LHCN-M2 (cell line): ENCODE data around the gene FRMD4A. TPM values are rescaled to one million over a fixed set of nuclear protein-coding genes. Genes with fewer than 3 reads are reported as not detected.
"Not testable (repeated sequence)": the region's sequence is repeated elsewhere in the genome, so short reads cannot be mapped to it uniquely, and the experiment has no call there.

Experiments used
- DNase-seq: peaks from one replicate; pipeline ENCODE4 v3.0.0-alpha.2; 2012; ENCODE audit warnings: low read depth
- total RNA-seq: library from RNA; depleted of rRNA; stranded (reverse); fragments of >200 nt; gene quantifications from 2 replicates; pipeline ENCODE4 v1.2.3, GENCODE V29; 2014

FRMD4A gene
- total RNA-seq, 1 experiment from 2014 or later, result 34.8 TPM

DNA sequence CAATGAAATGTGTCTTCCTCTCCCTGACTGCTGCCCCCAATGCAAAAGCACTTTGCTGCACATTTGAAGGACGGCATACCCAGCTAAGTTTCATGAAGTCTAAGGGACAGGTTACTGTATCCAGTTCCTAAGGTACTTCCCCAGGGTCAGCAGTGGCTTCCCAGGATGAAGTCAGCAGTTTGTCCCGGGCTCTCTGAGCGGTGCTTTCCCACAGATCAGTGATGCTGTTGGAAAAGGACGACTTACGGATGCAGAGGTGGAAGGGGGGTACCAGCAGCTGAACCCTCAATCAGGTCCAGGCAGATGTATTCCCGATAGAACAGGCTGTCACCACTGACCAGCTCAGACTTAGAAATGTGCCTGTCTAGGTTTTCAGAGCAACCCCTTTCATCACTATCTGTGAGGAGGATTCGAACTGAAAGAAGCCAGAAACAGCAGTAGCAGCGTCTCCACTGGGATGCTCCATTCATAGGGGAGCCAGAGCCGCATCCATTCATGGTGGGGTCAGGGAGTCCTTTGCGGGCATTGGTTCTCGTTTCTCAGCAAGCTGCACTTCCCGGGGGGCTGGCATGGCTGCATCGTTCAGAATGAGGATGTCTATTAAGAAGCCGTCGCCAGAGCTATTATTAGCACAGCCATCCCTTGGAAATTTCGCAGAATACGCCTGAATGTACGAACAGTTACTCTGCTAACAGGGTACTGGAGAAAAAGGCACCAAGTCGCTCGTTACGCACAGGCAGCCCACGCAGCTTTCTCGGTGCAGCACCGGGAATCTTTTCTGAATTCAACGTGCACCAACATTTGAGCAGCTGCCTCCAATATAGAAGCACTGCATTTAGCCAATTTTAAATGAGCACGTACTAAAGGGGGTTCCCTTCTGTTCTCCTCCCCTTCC, 440.2 kb downstream of the FRMD4A start:
- DNase-seq, result peak; percentile 59

DNA sequence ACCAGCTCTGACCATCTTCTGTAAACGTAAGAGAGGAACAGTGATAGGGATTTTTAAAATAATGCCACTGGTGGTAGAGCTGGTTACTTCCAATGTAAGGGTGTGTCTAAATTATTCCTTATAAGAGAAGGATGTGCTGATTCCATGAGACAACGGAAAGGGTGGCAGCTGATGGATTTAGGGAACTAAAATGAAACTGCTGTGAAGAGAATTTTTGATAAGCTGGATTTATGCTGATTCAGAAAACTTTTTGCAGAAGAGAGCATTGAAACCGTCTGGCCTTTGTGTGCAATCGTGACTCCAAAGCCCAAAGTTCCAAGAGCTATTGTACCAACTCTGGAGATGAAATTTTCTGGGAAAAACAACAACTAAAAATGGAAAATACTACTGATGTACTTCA, 443.0 kb downstream of the FRMD4A start:
- DNase-seq, result no peak

DNA sequence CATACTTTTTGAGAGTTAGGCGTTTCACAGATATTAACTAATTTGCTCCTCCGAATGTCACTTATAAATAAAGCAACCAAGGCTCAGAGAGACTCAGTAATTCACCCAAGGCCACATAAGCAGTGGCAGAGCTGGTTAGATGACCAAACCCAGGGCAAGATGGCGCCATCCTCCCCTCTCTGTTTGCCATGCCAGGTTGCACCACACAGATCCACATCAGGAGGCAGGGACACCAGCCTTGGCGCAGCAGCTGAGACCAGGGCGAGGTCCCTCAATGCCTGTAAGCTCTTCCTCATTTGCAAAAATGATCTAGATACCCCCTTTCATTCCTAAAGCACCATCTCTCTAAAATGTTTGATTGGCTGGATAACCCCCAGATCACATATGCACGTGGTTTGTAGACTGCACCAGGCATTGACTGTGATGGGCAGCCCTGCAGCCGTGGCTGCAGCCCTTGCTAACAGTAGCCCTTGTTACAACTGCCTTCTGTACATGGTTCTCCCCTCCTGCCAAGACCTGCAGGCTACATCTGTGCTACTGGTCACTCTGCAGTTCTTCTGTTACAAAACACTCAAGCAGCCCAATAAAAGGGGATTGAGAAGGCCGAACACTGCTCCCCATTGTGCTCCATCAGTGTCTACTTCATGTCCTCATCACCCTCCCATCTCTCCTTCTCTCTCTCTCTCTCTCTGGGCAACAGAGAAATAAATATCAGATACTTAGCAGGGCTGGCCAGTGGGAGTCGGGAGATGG, 445.3 kb downstream of the FRMD4A start:
- DNase-seq, result no peak

DNA sequence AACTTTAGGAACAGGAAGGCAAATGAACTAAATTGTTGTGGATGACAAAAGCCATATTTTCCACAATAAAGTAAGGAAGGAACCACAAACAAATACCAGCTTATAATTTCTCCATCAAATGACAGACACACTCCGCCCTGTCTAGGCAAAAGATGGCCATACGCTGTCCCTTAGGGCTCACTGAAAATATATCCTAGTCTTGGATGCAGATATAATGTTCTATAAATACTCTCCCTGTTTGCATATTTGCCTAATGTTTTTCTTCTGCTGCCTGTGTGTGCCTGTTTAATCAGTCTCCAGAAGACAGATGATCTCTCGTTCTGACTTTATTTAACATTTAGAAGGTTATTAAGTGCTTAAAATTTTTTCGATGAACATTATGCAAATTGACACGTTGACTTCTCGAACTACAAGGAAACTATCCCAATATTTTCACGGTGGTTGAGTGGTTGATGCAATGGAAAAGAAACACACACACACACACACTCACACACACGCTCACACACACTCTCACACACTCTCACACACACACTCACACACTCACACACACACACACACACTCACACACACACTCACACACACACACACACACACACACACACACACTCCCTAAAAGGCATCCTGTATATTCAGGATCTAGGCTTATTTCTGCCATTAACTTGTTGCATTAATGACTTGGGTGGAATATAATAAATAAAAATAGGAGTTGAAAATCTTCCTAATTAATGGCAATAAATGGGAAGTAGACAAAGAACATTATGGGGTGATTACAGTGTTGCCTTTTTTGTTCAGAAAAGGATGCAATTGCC, 446.9 kb downstream of the FRMD4A start:
- DNase-seq, result no peak

DNA sequence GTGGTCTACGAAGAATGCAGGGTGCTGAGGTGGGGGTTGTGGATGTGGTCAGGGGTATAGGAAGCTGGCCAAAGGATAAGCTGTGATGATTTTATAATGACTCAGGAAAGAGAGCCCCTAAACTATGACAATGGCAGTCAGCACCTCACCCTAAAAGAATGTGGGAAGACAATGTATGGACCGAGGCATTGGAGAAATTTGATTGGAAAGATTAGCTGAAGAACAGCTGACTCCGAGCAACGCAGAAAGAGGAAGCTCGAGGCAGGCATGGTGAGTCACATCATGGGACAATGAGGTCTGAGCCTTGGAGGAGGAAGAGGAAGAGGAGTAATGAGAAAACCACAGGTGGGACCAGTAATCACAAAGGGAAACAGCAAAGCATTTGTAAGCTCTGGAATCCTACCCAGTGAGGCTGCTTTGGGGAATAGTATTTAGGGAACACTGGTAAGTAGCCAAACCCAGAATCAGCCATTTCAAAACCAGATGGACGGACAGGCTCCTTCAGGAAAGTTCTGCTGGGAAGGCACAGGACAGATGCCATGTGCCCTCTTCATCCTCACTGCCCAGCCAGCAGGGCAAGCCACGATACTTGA, 448.5 kb downstream of the FRMD4A start:
- DNase-seq, result peak; percentile 100

DNA sequence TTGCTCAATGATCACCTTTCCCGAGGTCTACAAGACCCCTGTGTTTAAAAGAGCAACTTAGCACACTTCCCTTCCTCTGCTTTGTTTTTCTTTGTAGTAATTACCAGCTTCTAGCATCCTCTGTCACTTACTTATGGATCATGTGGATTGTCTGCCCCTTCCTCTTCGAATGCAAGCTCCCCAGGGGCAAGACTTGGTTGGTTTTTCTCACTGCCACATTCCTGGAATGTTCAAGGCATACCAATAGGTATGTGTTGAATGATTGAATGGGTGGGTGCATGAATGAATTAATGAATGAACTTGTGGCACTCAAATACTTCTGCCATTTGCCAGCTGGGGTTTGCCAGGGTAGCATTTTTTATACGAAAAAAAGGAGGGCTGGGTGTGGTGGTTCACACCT, 450.0 kb downstream of the FRMD4A start:
- no peak for DNase-seq

- DNase-seq, result no peak
Measured at GRCh38 chr10:13877154-13877909, 453.4 kb downstream of the FRMD4A start.

- no peak for DNase-seq
Measured at GRCh38 chr10:13873196-13873595, 457.5 kb downstream of the FRMD4A start.

DNA sequence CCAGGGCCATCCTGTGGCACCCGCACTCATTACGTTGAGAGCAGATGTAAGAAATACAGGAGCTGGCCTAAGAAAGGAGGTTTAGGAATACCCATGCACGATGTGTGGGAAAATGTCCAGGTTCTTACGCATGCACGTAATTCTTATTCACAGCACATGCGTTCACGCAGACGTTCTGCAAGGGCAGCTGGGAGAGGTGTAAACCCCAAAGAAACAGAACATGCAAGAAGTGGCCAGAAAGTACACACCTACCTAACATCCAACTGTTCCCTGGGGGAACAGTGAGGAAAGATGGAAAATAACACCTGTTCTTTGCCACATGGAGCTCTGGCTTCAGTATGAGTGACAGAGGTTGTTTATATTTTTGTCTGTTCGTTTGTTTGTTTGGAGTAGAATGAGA, 458.3 kb downstream of the FRMD4A start:
- DNase-seq, result peak; percentile 86

GRCh38 chr10:13871776-13872175, 458.9 kb downstream of the FRMD4A start:
- no peak for DNase-seq

DNA sequence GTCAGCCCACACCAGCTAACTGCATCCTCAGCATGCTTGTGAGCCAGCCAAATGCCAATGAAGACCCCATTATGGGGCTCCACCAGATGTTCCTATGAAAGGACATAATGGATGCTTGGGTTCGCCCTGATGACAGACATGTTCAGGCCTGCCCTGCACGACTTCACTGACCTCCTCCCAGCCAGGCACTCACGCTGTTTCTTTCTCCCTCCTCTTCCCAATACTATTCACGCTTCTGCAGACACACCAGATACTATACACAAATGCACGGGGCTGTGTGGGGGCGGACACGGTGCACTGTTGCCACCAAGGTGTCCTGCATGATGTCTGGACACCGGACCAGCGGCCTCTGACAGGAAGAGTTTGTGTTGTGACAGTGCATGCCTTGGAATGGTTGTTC, 459.7 kb downstream of the FRMD4A start:
- DNase-seq, result no peak

DNA sequence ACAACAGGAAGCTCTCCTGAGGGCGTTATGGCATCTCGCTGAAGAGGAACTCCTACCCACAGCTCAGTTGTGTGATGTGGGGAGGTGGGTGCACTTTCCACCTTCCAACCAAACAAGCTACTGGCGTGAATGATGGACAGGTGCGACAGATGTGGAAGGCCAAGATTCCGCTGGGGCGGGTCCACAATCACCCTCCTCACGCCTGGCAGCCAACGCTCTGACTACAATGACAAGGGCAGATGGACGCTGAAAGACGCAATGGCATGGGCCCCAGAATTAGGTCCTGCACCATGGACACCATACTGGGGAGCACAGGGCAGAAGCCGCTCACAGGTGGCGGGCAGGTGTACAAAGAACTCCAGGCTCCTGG, 461.4 kb downstream of the FRMD4A start:
- DNase-seq, result no peak

DNA sequence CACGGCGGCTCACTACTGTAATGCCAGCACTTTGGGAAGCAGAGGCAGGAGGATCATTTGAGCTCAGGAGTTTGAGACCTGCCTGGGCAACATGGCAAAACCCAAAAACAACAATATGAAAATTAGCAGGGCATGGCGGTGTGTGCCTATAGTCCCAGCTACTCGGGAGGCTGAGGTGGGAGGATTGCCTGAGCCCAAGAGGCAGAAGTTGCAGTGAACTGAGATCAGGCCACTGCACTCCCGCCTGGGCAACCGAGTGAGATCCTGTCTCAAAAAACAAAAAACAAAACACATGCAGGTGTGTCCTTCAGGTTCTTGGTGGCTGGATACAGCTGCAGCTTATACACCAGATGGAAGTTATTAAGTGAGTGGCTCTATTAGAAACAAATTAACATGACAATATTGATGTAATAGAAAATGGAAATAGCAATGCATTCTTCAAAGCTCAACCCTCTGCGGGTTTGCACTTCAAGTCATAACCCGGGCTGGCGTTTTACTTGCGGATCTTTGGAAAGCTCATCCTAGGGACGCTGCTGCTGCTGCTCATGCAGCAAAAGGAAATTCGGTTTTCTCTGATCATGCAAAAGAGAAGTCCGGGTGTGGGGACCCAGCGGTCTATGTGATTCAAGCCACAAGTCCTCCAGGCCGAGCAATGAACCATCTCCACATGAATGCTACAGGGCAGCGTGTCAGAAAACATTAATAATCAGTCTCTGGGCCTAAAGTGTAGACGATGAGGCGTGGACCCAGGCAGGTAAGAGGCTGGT, 462.0 kb downstream of the FRMD4A start:
- no peak for DNase-seq

- no peak for DNase-seq
Measured at GRCh38 chr10:13867822-13868221, 462.9 kb downstream of the FRMD4A start.

DNA sequence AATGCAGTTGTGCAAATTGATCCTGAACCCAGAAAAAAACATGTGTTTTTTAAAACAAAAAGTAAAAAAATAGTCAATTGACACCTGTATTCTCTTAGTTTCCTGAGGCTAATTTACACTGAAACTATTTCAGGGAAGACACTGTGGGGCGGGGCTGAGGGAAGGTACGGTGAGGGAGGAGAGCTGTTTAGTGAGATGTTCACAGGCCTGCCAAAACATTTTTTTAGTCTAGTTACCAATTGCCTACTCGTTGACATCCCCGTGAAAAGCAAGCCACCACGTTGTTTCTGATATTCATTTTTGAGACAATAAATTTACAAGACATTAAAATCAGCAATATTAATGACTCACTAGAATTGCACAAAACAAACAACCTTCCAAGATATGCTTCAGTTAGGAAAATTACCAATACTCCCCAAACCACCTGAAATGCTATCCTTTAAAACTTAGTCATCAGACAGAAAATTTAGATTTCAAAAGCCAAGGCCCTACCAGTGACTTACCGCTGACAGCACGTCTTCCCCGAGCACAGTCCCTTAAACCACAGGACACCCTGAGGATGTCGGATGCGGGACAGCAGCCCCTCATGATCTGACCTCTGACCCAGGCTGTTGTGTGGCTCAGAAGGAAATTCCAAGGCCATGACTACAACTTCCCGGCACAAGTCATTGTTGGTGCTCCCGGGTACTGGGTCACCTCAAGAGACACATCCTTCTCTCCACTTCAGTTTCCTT, 464.8 kb downstream of the FRMD4A start:
- DNase-seq, result peak; percentile 90

DNA sequence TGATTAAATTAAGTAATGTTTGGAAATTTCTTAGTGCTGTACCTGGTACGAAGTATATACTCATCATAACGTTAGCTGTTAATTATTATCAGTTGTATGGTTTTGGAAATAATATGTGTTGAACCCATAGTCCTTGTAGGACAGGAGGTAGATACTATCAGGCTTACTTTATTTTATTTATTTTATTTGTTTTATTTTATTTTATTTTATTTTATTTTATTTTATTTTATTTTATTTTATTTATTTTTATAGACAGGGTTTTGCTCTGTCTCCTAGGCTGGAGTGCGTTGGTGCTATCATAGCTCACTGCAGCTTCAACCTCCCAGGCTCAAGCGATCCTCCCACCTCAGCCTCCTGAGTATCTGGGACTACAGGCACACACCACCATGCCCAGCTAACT, 465.5 kb downstream of the FRMD4A start:
- DNase-seq, result not testable (repeated sequence)

- DNase-seq, result peak; percentile 53
Measured at GRCh38 chr10:13862546-13863233, 468.0 kb downstream of the FRMD4A start.

- no peak for DNase-seq
Measured at GRCh38 chr10:13860886-13861285, 469.8 kb downstream of the FRMD4A start.
